Uterus (tissue), 2 donors: ENCODE measurements around the gene CASZ1.

Experiments used
- CTCF ChIP-seq, 4 experiments: fragments of 200-600 bp in 2 of 4; fragments of 450-650 bp in 2 of 4; sonication (generic) in 2 of 4; IDR thresholded peaks; one replicate each; pipeline ENCODE4 v1.5.1; 2016 to 2019; ENCODE audit warnings: antibody characterized with exemption in 4 of 4, mild to moderate bottlenecking in 2 of 4, moderate library complexity in 1 of 4
- POLR2A ChIP-seq, 2 donors: fragments of 450-650 bp; IDR thresholded peaks; one replicate each; pipeline ENCODE4 v1.6.1; 2016; ENCODE audit warnings: antibody characterized with exemption in 2 of 2, mild to moderate bottlenecking in 1 of 2, moderate library complexity in 1 of 2

GRCh38 chr1:10738061-10739058, 58.1 kb downstream of the CASZ1 start:
- TF ChIP-seq CTCF (IDR thresholded peaks at IDR 0.05) (no peak), POLR2A (IDR thresholded peaks at IDR 0.05) (no peak)
